Loucy (cell line): ENCODE measurements around the gene MBD3L2B.

ENCODE experiments used
- H2AFZ ChIP-seq: fragments of 200-600 bp; sonication (generic); 2 replicates; pipeline ENCODE4 v1.6.0; 2016; ENCODE audit warnings: antibody characterized with exemption, mild to moderate bottlenecking, low read length, moderate library complexity
- H3F3A ChIP-seq: fragments of 200-600 bp; 2 replicates; pipeline ENCODE4 v1.6.0; 2016; ENCODE audit warnings: antibody characterized with exemption, low read depth, mild to moderate bottlenecking
- H3K27me3 ChIP-seq: fragments of 200-600 bp; sonication (generic); 2 replicates; pipeline ENCODE4 v1.6.1; 2014; ENCODE audit warnings: low read length, mild to moderate bottlenecking; ENCODE audit not compliant: insufficient read depth, poor library complexity, severe bottlenecking
- H3K36me3 ChIP-seq: fragments of 200-600 bp; sonication (generic); 2 replicates; pipeline ENCODE4 v1.6.1; 2016; ENCODE audit warnings: low read length; ENCODE audit not compliant: insufficient read depth
- H3K4me1 ChIP-seq: fragments of 200-600 bp; sonication (generic); 2 replicates; pipeline ENCODE4 v1.5.1; 2014; ENCODE audit warnings: low read length, mild to moderate bottlenecking; ENCODE audit not compliant: insufficient read depth, poor library complexity, severe bottlenecking
- H3K4me2 ChIP-seq: fragments of 200-600 bp; sonication (generic); 2 replicates; pipeline ENCODE4 v1.6.0; 2014; ENCODE audit warnings: antibody characterized with exemption, low read length, low read depth, mild to moderate bottlenecking; ENCODE audit not compliant: poor library complexity, severe bottlenecking
- H3K4me3 ChIP-seq: fragments of 200-600 bp; sonication (generic); 2 replicates; pipeline ENCODE4 v1.5.1; 2014; ENCODE audit warnings: low read length, mild to moderate bottlenecking, mixed read lengths; ENCODE audit not compliant: poor library complexity, severe bottlenecking
- H3K79me2 ChIP-seq: fragments of 200-600 bp; sonication (generic); 2 replicates; pipeline ENCODE4 v1.6.1; 2014; ENCODE audit warnings: low read length; ENCODE audit not compliant: insufficient read depth
- H3K9ac ChIP-seq: fragments of 200-600 bp; sonication (generic); 2 replicates; pipeline ENCODE4 v1.6.0; 2014; ENCODE audit warnings: mild to moderate bottlenecking, low read depth, low read length, moderate library complexity; ENCODE audit not compliant: poor library complexity, severe bottlenecking
- H3K9me2 ChIP-seq: fragments of 200-600 bp; sonication (generic); replicated peaks from 2 replicates; pipeline ENCODE4 v1.6.1; 2016; ENCODE audit warnings: low read depth, low read length, mixed read lengths
- H3K9me3 ChIP-seq: fragments of 200-600 bp; sonication (generic); 2 replicates; pipeline ENCODE4 v1.6.1; 2014; ENCODE audit warnings: mild to moderate bottlenecking, antibody characterized with exemption, low read length, low read depth; ENCODE audit not compliant: insufficient read depth
- H4K20me1 ChIP-seq: fragments of 200-600 bp; sonication (generic); 2 replicates; pipeline ENCODE4 v1.6.0; 2014; ENCODE audit warnings: antibody characterized with exemption, low read length, mild to moderate bottlenecking; ENCODE audit not compliant: insufficient read depth, poor library complexity, severe bottlenecking
- CTCF ChIP-seq: fragments of 200-600 bp; sonication (generic); conservative IDR thresholded peaks from 2 replicates; pipeline ENCODE4 v1.5.1; 2014; ENCODE audit warnings: mild to moderate bottlenecking, antibody characterized with exemption, low read length
- EZH2phosphoT487 ChIP-seq: fragments of 200-600 bp; IDR thresholded peaks from 2 replicates; pipeline ENCODE4 v1.6.1; 2018; ENCODE audit warnings: antibody characterized with exemption, mild to moderate bottlenecking, moderate library complexity, borderline replicate concordance

MBD3L2B gene

GRCh38 chr19:6988257-6988656 lies 33.0 kb downstream of the MBD3L2B start:
- no peaks in the 10 kb centered on the region for H3K27me3 ChIP-seq
- no peak overlapping the region for H3K4me2 ChIP-seq
- no peaks in the 10 kb centered on the region for H3K9me2 ChIP-seq
- TF ChIP-seq CTCF (no peak), EZH2phosphoT487 (no peak)
- peaks cover 20% of the 10 kb centered on the region; the same call in 1 of the 2 replicates for H3K9me3 ChIP-seq
- H3F3A ChIP-seq = no peaks in the 10 kb centered on the region
- no peaks in the 10 kb centered on the region for H3K36me3 ChIP-seq
- no peaks in the 10 kb centered on the region for H4K20me1 ChIP-seq
- H3K4me1 ChIP-seq = no peaks in the 10 kb centered on the region
- H3K4me3 ChIP-seq = no peak overlapping the region
- no peak overlapping the region for H3K9ac ChIP-seq
- H3K79me2 ChIP-seq = no peaks in the 10 kb centered on the region
- no peak overlapping the region for H2AFZ ChIP-seq

- H3K36me3 ChIP-seq = no peaks in the 10 kb centered on the region
- H4K20me1 ChIP-seq = no peaks in the 10 kb centered on the region
- H3K27me3 ChIP-seq = no peaks in the 10 kb centered on the region
- TF ChIP-seq CTCF (no peak), EZH2phosphoT487 (no peak)
- H3K4me3 ChIP-seq = no peak overlapping the region
- H2AFZ ChIP-seq = no peak overlapping the region
- no peaks in the 10 kb centered on the region for H3K79me2 ChIP-seq
- H3K9me2 ChIP-seq = no peaks in the 10 kb centered on the region
- H3K9ac ChIP-seq = no peak overlapping the region
- no peaks in the 10 kb centered on the region for H3K4me1 ChIP-seq
- no peak overlapping the region for H3K4me2 ChIP-seq
- H3F3A ChIP-seq = no peaks in the 10 kb centered on the region
- H3K9me3 ChIP-seq = peaks cover 20% of the 10 kb centered on the region; the same call in 1 of the 2 replicates
Observed at GRCh38 chr19:6987850-6988249, 33.4 kb downstream of the MBD3L2B start.

GRCh38 chr19:6983448-6983847 lies 37.8 kb downstream of the MBD3L2B start:
- no peaks in the 10 kb centered on the region for H3K36me3 ChIP-seq
- no peak overlapping the region for H3K4me2 ChIP-seq
- H3K79me2 ChIP-seq = no peaks in the 10 kb centered on the region
- H3K4me3 ChIP-seq = no peak overlapping the region
- no peaks in the 10 kb centered on the region for H3K9me2 ChIP-seq
- no peaks in the 10 kb centered on the region for H4K20me1 ChIP-seq
- H3K9me3 ChIP-seq = peaks cover 22% of the 10 kb centered on the region; the same call in 1 of the 2 replicates
- H3K27me3 ChIP-seq = no peaks in the 10 kb centered on the region
- no peak overlapping the region for H2AFZ ChIP-seq
- H3K9ac ChIP-seq = no peak overlapping the region
- H3K4me1 ChIP-seq = no peaks in the 10 kb centered on the region
- no peak for TF ChIP-seq CTCF
- TF ChIP-seq EZH2phosphoT487 = no peak
- H3F3A ChIP-seq = no peaks in the 10 kb centered on the region
